Lower leg skin (tissue), 4 donors: ENCODE results near the gene MTAP. TPM values are rescaled to one million over a fixed set of nuclear protein-coding genes. Genes with fewer than 3 reads are reported as not detected.
A peak's percentile ranks its signal among the peaks of the same experiment; 100 is the strongest.

Experiments
- DNase-seq, 2 donors: peaks; one replicate each; pipeline ENCODE4 v3.0.0-alpha.2; 2019; ENCODE audit warnings: low spot score in 2 of 2
- H3K4me3 ChIP-seq: fragments of 200-600 bp; sonication (generic); 2 replicates; pipeline ENCODE4 v1.5.1; 2017; ENCODE audit warnings: mild to moderate bottlenecking, low read depth; ENCODE audit not compliant: poor library complexity, severe bottlenecking
- POLR2A ChIP-seq, 2 donors: fragments of 450-650 bp; IDR thresholded peaks; one replicate each; pipeline ENCODE4 v1.6.1; 2016 to 2017; ENCODE audit warnings: antibody characterized with exemption in 2 of 2, mild to moderate bottlenecking in 1 of 2, moderate library complexity in 1 of 2
- WGBS, 2 donors: methylation state at CpG; one replicate each; pipeline ENCODE4 v1.1.5; 2018; 5-methylcytosine and 5-hydroxymethylcytosine counted together
- intact Hi-C: fragments of 100-400 bp; cut with DNase I; formaldehyde crosslinking; loops from one replicate; pipeline ENCODE4 v1.15.0; 2023; ENCODE audit warnings: low total_unique reads
- total RNA-seq, 4 donors: library from RNA; depleted of rRNA; stranded (reverse); fragments of >200 nt; gene quantifications; one replicate each; pipeline ENCODE4 v1.1.0, GENCODE V29; 2016
- TF ChIP-seq, protein P1 (sequence below), 3 donors: fragments of 450-650 bp; IDR thresholded peaks; one replicate each; pipeline ENCODE4 v1.5.1; 2016; ENCODE audit warnings: antibody characterized with exemption in 3 of 3, mild to moderate bottlenecking in 3 of 3, moderate library complexity in 2 of 3

The MTAP gene
- total RNA-seq, 4 donors from 2014 or later = 12.9 to 18.2 (median 14.7) TPM

DNA sequence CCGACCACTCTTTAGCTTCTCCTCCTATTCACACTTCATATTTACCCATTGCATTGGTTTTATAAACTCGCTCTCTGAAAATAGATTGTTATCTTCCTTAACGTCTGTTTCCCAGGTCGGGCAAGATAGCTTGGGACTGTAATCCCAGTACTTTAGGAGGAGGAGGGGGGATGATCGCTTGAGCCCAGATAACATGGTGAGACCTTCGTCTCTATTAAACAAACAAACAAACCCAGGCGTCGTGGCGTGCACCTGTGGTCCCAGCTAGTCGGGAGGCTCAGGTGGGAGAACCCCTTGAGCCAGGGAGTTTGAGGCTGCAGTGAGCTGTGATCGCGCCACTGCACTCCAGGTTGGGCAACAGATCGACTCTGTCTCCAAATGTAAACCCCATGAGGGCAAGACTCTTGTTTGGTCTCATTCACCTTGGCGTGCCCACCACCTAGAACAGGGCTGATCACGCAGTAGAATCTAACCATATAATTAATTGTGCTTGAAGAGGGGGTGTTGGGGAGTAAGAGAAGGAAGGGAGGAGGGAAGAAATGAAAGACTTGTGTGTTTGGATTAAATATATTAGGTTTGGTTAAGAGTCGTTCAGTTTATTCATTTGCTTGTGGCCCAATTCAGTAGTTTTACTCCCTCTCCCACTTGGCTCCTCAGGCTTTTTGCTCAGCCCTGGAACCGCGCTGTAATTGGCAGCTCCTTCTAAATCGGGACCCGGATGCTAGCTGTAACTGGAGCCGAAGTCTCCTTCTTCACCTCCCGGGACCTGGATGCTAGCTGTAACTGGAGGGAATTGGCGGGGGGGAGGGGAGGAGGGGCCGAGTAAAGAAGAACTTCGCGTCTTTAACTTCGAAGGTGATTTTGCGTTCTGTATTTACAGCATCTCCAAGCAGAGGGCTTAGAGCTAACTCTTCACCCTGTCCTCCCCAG lies 166.8 kb downstream of the MTAP start:
- H3K4me3 ChIP-seq = no peak overlapping the region
- DNase-seq = peak in 1 of 2 donors; percentile 79
- intact Hi-C loops = no loop called here
- TF ChIP-seq POLR2A (IDR thresholded peaks at IDR 0.05) = no peak
- TF ChIP-seq, protein P1, sequence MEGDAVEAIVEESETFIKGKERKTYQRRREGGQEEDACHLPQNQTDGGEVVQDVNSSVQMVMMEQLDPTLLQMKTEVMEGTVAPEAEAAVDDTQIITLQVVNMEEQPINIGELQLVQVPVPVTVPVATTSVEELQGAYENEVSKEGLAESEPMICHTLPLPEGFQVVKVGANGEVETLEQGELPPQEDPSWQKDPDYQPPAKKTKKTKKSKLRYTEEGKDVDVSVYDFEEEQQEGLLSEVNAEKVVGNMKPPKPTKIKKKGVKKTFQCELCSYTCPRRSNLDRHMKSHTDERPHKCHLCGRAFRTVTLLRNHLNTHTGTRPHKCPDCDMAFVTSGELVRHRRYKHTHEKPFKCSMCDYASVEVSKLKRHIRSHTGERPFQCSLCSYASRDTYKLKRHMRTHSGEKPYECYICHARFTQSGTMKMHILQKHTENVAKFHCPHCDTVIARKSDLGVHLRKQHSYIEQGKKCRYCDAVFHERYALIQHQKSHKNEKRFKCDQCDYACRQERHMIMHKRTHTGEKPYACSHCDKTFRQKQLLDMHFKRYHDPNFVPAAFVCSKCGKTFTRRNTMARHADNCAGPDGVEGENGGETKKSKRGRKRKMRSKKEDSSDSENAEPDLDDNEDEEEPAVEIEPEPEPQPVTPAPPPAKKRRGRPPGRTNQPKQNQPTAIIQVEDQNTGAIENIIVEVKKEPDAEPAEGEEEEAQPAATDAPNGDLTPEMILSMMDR (IDR thresholded peaks at IDR 0.05) = no peak
- WGBS, 2 donors = 12 to 13% methylated on average over 28 of the region's 28 CpGs

DNA sequence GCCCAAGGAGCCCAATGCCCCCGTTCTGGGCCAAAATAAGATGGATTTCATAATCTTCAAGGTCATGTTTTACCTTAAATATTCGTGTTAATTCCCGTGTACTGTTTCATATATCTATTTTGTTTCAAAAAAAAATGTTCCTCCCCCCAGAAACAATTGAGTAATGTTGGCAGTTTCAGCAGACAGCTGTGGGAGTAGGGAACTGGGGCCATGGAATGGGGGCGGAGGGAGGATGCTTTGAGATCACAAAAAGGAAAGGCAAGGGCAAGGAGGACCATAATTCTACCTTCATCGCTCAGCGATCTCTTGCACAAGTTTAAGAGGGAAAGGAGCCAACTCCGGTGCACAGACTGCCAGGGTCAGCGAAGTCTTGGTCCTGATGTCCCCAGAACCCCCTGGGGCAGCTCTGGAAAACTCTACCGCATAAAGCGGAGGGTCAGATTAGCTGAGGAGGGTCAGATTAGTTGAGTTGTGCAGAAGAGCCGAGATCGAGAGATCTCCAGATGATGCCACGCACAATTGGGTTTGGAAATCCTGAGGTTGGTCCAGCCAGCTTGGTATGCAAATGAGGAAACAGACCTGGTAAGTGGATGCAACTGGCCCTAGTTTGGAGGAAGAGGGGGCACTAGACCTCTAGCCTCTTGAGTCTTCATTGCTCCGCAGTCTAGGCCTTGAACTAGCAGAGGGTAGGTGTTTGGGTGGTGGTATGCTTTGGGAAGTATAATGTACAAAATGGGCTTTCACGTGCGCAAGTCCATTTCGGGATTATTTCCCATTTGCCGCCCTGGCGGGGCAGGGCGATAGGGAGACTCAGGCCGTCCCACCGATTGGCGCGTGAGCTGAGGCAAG lies 167.7 kb downstream of the MTAP start:
- peak in 1 of 2 donors; percentile 50 for DNase-seq
- intact Hi-C loops = no loop called here
- no peak overlapping the region for H3K4me3 ChIP-seq
- 14 to 19% methylated on average over 24 of the region's 24 CpGs for WGBS, 2 donors
- TF ChIP-seq POLR2A (IDR thresholded peaks at IDR 0.05) = no peak
- TF ChIP-seq, protein P1 (IDR thresholded peaks at IDR 0.05) = no peak

DNA sequence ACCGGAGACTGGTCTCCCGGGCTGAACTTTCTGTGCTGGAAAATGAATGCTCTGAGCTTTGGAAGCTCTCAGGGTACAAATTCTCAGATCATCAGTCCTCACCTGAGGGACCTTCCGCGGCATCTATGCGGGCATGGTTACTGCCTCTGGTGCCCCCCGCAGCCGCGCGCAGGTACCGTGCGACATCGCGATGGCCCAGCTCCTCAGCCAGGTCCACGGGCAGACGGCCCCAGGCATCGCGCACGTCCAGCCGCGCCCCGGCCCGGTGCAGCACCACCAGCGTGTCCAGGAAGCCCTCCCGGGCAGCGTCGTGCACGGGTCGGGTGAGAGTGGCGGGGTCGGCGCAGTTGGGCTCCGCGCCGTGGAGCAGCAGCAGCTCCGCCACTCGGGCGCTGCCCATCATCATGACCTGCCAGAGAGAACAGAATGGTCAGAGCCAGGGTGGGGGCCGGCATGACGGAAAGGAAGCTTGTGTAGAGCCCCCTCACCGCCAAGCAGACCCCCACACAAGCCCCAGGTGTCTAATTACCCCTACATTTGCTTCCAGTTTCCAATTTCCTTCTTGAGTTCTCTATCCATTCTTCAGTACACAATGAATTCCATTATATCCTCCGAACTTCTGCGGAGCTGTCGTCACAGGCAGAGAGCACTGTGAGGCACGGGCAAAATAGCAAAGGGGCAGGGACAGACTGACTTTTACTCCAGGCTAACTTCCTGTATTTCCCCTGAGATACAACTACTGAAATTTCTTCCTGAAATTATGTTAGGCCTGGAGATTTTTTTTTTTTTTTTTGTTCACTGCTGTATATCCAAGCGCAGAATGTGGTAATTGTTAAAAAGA lies 168.6 kb downstream of the MTAP start:
- DNase-seq = peak in 1 of 2 donors; percentile 81
- TF ChIP-seq, protein P1 (IDR thresholded peaks at IDR 0.05) = no peak
- TF ChIP-seq POLR2A (IDR thresholded peaks at IDR 0.05) = no peak
- intact Hi-C loops = no loop called here
- 11 to 14% methylated on average over 23 to 30 of the region's 45 CpGs for WGBS, 2 donors
- no peak overlapping the region for H3K4me3 ChIP-seq

DNA sequence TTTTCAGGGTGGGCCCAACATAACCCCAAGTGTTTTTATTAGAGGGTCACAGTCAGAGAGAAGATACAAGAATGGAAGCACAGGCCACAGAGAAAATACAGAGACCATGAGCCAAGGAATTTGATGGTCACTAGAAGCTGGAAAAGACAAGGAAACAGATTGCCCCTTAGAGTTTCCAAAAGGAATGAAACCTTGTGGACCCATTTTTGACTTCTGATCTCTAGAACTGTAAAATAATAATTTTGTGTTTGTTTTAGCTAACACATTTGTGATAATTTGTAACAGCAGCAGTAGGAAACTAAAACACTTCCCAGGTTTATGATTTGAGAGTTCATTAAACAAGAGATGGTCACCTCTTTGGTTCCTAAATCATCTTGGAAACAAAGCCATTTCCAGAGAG lies 169.9 kb downstream of the MTAP start:
- intact Hi-C loops = no loop called here
- no peak for TF ChIP-seq POLR2A (IDR thresholded peaks at IDR 0.05)
- TF ChIP-seq, protein P1 (IDR thresholded peaks at IDR 0.05) = no peak
- H3K4me3 ChIP-seq = no peak overlapping the region
- DNase-seq = no peak

DNA sequence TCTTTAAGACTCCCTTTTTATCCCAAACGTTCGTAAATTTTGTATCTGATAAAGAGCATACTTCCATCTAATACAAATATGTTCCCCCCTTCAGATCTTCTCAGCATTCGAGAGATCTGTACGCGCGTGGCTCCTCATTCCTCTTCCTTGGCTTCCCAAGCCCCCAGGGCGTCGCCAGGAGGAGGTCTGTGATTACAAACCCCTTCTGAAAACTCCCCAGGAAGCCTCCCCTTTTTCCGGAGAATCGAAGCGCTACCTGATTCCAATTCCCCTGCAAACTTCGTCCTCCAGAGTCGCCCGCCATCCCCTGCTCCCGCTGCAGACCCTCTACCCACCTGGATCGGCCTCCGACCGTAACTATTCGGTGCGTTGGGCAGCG lies 171.9 kb downstream of the MTAP start:
- peak overlapping the region; percentile 17 for H3K4me3 ChIP-seq
- TF ChIP-seq POLR2A (IDR thresholded peaks at IDR 0.05) = no peak
- TF ChIP-seq, protein P1 (IDR thresholded peaks at IDR 0.05) = no peak
- intact Hi-C loops = no loop called here
- no peak for DNase-seq
- whole genome bisulfite sequencing, 2 donors = 4 to 5% methylated on average over 19 to 21 of the region's 21 CpGs
